MM.1S (cell line): ENCODE data around the gene GRB7.

ENCODE experiments used
- EZH2 ChIP-seq: fragments of 300-600 bp; sonication (generic); optimal IDR thresholded peaks from 2 replicates; pipeline ENCODE3; 2017; ENCODE audit warnings: low read depth, mild to moderate bottlenecking, antibody characterized with exemption, low read length, mixed read lengths
- TF ChIP-seq, protein P1 (sequence below): fragments of 300-600 bp; sonication (generic); IDR thresholded peaks from 2 replicates; pipeline ENCODE4 v1.5.1; 2016; ENCODE audit warnings: antibody characterized with exemption, low read length, mixed read lengths

GRCh38 chr17:39688945-39689344, 48.8 kb upstream of the GRB7 start:
- no peak for TF ChIP-seq EZH2
- TF ChIP-seq, protein P1, sequence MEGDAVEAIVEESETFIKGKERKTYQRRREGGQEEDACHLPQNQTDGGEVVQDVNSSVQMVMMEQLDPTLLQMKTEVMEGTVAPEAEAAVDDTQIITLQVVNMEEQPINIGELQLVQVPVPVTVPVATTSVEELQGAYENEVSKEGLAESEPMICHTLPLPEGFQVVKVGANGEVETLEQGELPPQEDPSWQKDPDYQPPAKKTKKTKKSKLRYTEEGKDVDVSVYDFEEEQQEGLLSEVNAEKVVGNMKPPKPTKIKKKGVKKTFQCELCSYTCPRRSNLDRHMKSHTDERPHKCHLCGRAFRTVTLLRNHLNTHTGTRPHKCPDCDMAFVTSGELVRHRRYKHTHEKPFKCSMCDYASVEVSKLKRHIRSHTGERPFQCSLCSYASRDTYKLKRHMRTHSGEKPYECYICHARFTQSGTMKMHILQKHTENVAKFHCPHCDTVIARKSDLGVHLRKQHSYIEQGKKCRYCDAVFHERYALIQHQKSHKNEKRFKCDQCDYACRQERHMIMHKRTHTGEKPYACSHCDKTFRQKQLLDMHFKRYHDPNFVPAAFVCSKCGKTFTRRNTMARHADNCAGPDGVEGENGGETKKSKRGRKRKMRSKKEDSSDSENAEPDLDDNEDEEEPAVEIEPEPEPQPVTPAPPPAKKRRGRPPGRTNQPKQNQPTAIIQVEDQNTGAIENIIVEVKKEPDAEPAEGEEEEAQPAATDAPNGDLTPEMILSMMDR, result no peak
